ENCODE data around the gene EDC4.
A peak's percentile ranks its signal among the peaks of the same experiment; 100 is the strongest.

EDC4 gene

DNA sequence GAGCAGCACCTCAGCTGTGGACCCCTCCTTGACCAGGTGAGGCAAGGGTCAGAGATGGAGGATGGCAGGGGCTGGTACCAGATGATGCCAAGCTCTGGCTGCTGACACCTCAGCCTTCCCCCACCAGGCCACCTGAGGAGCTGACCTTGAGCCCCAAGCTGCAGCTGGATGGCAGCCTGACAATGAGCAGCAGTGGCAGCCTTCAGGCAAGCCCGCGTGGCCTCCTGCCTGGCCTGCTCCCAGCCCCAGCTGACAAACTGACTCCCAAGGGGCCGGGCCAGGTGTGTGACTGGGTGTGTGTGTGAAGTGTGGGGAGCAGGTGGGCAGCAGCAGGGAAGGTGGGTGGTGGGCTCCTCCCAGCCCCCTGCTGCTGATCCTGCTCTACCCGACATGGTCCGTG, 7.1 kb downstream of the EDC4 start:
- DNase-seq (ENCODE audit: low read depth): no peak

DNA sequence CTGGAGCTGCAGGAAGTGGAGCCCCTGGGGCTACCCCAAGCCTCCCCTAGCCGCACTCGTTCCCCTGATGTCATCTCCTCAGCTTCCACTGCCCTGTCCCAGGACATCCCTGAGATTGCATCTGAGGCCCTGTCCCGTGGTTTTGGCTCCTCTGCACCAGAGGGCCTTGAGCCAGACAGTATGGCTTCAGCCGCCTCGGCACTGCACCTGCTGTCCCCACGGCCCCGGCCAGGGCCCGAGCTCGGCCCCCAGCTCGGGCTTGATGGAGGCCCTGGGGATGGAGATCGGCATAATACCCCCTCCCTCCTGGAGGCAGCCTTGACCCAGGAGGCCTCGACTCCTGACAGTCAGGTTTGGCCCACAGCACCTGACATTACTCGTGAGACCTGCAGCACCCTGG, 7.7 kb downstream of the EDC4 start:
- no peak for DNase-seq (ENCODE audit: low read depth)

DNA sequence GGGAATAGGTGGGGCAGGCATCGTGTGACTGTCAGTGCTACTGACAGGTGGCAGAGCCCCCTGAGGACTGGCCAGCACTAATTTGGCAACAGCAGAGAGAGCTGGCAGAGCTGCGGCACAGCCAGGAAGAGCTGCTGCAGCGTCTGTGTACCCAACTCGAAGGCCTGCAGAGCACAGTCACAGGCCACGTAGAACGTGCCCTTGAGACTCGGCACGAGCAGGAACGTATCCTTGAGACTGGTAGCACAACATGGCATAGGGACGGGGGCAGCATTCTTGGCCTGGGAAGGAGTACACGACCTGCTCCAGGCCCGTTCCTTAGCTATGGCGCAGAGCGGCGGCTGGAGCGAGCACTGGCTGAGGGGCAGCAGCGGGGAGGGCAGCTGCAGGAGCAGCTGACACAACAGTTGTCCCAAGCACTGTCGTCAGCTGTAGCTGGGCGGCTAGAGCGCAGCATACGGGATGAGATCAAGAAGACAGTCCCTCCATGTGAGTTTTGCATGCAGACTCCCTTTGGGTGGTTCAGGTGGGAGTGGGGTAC, 8.8 kb downstream of the EDC4 start:
- DNase-seq (ENCODE audit: low read depth): no peak

DNA sequence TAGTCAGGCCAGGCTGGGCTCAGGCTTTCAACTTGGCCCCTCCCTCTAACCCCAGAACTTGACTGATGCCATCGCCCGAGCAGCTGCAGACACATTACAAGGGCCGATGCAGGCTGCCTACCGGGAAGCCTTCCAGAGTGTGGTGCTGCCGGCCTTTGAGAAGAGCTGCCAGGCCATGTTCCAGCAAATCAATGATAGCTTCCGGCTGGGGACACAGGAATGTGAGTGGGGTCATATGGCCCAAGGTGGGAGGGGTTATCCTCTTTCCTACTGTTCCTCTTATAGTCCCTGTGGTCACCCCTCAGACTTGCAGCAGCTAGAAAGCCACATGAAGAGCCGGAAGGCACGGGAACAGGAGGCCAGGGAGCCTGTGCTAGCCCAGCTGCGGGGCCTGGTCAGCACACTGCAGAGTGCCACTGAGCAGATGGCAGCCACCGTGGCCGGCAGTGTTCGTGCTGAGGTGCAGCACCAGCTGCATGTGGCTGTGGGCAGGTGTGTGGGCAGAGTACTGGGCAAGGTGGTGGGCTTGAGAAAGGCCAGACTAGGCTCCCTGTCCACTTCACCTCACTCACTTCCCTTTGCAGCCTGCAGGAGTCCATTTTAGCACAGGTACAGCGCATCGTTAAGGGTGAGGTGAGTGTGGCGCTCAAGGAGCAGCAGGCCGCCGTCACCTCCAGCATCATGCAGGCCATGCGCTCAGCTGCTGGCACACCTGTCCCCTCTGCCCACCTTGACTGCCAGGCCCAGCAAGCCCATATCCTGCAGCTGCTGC, 9.7 kb downstream of the EDC4 start:
- DNase-seq (ENCODE audit: low read depth): no peak

DNA sequence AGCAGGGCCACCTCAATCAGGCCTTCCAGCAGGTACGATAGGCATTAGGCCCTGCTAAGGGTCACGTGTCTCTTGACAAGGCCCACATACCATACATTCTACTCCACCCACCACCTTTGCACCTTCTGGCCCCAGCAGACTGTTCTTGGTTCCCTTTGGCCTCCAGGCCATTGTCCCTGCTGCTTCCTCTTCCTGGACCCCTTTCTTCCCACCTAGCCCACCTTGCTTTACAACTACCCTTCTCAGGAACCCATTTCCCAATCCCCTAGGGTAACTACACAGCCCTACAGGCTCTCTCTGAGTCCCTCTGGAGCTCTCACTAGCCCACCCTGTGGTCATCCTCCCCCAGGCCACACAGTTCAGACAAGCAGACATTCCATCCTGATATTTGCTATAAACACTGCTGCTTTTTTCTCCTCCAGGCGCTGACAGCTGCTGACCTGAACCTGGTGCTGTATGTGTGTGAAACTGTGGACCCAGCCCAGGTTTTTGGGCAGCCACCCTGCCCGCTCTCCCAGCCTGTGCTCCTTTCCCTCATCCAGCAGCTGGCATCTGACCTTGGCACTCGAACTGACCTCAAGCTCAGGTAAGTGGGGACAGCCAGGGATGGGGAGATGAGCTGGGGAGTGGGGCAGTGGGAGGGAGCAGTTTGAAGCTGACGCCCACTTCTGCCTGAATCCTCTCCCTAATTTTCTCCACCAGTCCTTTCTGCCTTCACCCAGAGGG, 10.5 kb downstream of the EDC4 start:
- DNase-seq (ENCODE audit: low read depth): no peak

DNA sequence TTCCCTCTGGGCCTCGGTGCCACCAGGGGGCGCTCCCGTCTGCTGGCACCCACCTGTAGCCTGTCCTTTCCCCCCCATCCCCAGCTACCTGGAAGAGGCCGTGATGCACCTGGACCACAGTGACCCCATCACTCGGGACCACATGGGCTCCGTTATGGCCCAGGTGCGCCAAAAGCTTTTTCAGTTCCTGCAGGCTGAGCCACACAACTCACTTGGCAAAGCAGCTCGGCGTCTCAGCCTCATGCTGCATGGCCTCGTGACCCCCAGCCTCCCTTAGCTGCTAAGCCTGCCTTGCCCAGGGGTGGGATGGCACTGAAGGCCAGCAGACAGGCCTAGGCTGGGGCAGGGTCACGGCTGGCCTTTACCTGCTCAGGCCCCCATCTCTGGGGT, 11.0 kb downstream of the EDC4 start:
- DNase-seq (ENCODE audit: low read depth): peak; percentile 53

DNA sequence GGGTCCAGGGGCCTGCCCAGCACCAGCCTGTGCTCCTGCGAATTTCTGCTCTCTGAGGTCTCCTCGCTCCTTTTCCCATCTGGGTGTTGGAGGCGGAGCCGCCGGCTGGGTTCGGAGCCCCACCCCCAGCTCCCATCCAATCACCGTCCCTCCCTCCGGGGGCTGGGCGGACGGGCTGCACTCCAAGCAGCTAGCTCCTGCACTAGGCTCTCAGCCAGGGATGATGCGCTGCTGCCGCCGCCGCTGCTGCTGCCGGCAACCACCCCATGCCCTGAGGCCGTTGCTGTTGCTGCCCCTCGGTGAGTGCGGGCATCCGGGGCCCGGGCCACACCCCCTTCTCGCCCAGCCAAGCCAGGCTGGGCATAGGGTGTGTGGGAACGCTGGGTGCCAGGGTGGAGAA, 11.8 kb downstream of the EDC4 start, which contains the start of gene NRN1L:
Gene NRN1L, plus strand, starts transcription at position 202 of the 400 bp plus-strand sequence. Its CDS starts 19 bp downstream, at position 221.
- no peak for DNase-seq (ENCODE audit: low read depth)

DNA sequence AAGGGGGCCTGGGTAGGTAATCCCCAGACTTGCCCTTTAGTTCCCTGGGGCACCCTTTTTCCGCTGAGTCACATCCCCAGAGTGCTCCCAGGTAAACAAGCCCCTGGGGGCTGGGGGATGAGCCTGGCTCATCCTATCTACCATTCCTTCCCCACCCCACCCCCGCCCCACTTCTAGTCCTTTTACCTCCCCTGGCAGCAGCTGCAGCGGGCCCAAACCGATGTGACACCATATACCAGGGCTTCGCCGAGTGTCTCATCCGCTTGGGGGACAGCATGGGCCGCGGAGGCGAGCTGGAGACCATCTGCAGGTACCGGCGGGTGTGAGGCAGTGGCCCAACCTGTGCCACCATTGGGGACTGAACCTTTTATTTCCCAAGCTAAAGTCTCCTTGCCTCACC, 12.7 kb downstream of the EDC4 start:
- DNase-seq (ENCODE audit: low read depth): no peak

DNA sequence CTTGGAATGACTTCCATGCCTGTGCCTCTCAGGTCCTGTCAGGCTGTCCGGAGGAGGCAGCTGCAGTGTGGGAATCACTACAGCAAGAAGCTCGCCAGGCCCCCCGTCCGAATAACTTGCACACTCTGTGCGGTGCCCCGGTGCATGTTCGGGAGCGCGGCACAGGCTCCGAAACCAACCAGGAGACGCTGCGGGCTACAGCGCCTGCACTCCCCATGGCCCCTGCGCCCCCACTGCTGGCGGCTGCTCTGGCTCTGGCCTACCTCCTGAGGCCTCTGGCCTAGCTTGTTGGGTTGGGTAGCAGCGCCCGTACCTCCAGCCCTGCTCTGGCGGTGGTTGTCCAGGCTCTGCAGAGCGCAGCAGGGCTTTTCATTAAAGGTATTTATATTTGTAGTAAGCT, 13.1 kb downstream of the EDC4 start:
- DNase-seq (ENCODE audit: low read depth): no peak

DNA sequence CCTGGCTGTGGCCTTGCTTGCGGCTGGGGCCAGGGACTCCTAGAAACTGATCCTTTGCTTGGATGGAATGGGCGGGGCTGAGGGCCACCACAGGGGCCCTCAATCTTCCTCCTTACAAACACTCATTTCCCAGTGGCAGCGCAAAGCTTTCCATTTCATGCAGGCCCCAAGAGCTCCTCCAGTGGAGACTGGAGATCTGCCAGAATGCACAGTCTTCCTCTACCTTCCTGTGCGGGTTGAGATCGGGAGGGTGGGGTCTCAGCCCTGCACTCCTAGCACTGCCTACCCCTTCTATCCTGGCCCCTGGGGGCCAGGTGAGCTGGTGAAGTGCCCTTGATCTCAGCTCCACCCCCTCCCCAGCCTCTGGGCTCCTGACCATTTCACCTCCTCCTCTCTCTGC, 13.5 kb downstream of the EDC4 start:
- DNase-seq (ENCODE audit: low read depth): no peak

DNA sequence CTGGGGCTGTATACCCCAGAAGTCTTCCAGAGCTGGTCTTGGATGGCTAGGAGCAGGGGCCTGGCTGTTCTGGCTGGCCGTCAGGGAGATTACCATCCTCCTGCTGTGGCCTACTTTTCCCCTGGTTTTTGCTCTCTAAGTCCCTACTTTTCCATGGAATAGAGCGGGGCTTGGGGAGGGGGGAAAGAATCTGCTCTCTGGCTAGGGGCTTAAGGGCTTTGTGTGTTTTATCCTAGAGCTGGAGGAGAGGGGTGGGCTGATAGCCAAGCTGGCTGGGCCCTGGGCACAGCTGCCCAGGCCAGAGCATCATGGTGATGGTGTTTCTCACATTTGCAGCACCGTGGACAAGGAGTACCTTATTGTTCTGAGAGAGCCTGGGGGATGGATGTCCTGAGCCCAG, 15.5 kb downstream of the EDC4 start:
- no peak for DNase-seq (ENCODE audit: low read depth)

DNA sequence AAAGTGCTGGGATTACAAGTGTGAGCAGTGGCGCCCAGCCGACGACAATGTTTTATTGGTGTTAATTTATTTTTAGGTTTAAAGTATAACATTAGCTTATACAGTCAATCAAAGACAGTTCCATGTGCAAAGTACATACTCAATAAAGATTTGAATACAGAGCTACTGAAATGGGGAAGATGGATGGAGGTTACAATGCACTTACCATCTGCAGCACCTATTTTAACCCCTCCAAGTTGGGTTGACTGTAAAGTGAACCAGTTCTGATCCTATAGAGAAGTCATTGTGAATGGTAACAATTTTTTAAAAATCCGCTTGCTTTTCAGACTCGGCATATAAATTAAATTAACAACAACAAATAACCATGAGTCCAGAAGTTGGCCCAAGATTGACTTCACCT, 19.5 kb downstream of the EDC4 start:
- no peak for DNase-seq (ENCODE audit: low read depth)

DNA sequence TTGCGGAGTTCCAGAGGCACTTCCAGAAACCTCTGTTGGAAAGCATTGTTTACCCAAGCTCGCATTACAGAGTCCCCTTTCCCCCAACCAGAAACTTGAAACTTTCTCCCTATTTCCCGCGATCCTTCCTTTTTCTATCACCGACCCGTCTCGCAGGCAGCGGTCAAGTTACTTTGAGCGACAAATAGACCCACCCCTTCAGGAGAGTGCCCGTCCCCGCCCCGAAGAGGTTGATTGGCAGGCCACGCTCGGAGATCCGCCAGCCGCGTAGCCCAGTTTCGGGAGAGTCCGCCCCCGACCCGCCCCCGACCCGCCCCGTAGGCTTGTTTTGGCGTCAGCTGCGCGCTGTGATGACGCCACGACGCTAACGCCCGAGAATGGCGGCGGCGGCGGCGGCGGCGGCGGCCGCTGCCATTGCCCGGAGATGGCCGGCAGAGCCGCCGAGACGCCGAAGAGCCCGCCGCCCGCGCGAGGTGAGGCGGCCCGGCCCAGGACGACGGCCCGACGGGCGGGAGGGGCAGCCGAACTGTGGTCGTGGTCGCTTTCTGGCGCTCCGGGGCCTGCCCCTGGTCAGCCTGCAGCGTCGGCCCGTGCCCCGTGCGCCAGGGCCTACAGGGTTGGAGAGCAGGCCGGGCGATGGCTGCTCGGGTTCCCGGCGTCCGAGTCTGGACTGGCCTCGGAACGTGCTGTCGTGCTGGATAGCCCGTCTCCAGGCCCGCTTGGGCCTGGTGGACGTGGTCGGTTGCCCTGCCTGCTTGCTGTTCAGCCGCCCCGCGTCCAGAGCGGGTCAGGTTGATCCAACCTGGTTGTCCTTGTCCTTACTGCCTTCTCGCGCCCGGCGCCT, 20.3 kb downstream of the EDC4 start, which contains the start of gene PSKH1:
Gene PSKH1, plus strand, starts transcription at position 356 of the 844 bp plus-strand sequence. CDS start 15,496 bp downstream, outside the sequence.
- DNase-seq (ENCODE audit: low read depth): peak; percentile 84

DNA sequence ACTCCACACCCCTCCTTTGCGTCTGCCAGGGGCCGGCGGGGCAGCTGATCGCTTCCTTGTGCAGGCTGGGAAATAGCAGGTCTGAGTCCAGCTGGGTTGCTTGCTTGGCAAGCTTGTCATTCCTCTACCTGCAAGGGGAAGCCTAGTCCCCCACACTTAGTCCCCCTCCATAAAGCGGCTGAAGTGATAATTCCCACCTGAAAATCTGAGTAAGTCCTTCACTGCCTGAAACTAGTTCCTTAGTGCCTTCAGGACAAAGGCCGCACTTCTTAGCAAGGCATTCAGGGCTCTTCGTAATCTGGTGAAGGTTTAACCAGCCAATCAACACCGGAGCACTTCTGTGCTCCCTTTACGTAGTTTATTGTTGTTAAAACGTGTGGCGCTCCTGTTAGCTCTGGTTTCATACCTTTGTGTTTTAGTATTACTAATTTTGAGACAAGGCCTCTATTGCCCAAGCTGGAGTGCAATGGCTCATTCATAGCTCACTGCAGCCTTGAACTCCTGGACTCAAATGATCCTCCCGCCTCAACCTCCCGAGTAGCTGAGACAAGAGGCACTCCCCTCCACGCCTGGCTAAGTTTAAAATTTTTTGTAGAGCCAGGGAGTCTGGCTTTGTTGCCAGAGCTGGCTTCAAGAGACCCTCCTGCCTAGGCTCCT, 21.0 kb downstream of the EDC4 start:
- no peak for DNase-seq (ENCODE audit: low read depth)

DNA sequence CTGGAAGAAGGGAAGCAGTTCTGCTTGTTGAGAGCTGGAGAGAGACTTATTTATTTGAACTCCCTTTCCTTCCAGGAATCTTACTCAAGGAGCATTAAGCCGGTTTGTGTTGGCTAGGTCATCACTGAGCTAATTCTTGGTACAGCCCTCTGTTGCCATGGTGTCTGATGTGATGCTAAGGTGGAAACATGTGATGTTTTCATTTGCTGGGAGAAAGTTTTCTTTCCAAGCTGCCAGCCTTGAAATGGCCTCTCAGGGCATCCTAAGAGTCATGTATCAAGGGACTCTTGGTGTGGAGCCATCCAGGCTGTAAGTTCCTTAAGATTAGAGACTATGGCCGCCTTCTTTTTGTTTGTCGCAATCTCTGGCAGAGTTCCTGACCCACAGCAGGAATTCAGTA, 24.4 kb downstream of the EDC4 start:
- no peak for DNase-seq (ENCODE audit: low read depth)

DNA sequence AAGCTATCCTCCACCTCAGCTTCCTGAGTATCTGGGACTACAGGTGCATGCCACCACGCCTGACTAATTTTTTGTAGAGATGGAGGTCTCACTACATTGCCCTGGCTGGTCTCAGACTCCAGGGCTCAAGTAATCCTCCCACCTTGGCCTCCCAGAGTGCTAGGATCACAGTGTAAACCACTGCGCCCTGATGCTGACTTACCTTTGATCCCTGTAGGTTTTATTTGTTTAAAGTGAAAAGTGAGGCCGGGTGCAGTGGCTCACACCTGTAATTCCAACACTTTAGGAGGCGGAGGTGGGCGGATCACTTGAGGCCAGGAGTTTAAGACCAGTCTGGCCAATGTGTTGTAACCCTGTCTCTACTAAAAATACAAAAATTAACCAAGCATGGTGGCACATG, 28.9 kb downstream of the EDC4 start:
- DNase-seq (ENCODE audit: low read depth): no peak

DNA sequence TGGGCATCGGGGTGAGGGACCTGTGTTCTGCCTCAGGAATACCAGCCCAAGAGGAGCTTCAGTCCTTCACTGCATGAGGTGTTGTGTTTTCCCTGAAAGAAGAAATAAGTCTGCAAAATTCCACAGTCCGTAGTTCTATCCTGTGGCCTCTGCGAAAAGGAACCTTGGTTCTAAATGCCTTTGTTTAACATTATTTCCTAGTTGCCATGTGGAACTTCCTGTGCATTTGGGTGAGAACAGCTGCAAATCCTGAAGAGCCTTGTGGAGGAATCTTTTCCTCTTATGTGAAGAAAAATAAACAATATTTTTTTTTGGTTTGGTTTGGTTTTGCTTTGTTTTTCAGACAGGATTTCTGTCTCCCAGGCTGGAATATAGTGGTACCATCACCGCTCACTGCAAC, 30.0 kb downstream of the EDC4 start:
- no peak for DNase-seq (ENCODE audit: low read depth)

DNA sequence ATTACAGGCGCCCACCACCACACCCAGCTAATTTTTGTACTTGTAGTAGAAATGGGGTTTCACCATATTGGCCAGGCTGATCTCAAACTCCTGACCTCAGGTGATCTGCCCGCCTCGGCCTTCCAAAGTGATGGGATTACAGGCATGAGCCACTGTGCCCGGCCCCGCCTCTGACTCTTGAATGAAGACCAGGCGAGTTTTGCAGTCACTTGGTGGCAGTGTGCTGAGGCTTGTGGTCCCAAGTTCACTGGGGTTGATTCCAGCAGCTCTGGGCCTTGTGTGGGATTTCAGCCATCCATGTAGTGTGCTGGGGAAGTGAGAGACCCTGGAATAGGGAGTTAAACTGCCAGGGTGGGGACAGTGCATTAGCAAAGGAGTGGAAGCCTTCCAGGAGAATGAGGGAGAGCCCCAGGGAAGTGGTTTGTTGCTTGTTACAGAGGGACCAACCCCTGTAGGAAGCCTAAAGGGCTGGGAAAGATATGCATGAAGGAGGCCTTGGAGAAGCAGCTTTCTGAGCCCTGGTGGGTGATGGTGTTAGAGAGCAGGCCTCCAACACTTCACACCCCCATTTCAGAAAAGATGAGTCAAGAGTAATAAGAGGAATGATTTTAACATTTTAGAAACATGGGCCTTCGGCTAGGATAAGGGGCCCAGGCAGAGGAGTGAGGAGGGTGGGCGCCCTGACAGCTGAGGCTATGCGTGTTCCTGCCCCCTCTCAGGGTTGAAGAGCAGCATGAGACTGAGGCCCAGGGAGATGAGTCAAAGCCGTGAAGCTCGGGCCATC, 34.7 kb downstream of the EDC4 start:
- no peak for DNase-seq (ENCODE audit: low read depth)

DNA sequence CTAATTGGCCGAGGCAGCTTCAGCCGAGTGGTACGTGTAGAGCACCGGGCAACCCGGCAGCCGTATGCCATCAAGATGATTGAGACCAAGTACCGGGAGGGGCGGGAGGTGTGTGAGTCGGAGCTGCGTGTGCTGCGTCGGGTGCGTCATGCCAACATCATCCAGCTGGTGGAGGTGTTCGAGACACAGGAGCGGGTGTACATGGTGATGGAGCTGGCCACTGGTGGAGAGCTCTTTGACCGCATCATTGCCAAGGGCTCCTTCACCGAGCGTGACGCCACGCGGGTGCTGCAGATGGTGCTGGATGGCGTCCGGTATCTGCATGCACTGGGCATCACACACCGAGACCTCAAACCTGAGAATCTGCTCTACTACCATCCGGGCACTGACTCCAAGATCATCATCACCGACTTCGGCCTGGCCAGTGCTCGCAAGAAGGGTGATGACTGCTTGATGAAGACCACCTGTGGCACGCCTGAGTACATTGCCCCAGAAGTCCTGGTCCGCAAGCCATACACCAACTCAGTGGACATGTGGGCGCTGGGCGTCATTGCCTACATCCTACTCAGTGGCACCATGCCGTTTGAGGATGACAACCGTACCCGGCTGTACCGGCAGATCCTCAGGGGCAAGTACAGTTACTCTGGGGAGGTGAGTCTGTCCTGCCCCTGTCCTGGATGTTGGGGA, 36.3 kb downstream of the EDC4 start:
- no peak for DNase-seq (ENCODE audit: low read depth)

DNA sequence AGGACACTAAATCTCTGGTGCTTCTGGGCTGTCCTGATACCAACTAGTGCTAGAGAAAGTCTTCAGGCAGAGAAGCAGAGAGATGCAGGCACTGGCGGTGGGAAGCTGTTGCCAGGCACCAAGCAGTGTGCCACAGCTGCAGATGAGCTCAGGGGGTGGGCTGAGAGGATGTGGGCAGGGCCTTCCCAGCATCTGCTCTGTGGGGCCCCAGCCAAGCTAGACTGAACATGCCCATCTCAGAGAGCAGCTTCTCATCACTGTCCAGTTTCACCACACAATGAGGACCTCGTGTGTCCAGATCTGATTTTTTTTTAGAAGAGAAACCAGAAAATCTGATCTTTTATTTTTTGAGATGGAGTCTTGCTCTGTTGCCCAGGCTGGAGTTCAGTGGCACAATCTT, 37.3 kb downstream of the EDC4 start:
- DNase-seq (ENCODE audit: low read depth): no peak

Measured in stimulated activated CD8-positive, alpha-beta memory T cell treated with anti-CD3 and anti-CD28 coated beads, Interleukin-15, amount 100 ng/mL, for 1 hour (primary cell).